ENCODE results near the gene FRMD8.
A peak's percentile ranks its signal among the peaks of the same experiment; 100 is the strongest.

GRCh38 chr11:65416341-65416824, 29.9 kb downstream of the FRMD8 start:
- TF ChIP-seq CTCF (IDR thresholded peaks at IDR 0.05) (peak; percentile 98 to 100 (median 99)), POLR2A (IDR thresholded peaks at IDR 0.05) (peak; percentile 59)
